ENCODE results near the gene OSBPL10.

The OSBPL10 gene

GRCh38 chr3:31763731-31764130 lies 217.3 kb downstream of the OSBPL10 start:
- no peak for DNase-seq

GRCh38 chr3:31762888-31763351 lies 218.1 kb downstream of the OSBPL10 start:
- DNase-seq, result no peak

DNA sequence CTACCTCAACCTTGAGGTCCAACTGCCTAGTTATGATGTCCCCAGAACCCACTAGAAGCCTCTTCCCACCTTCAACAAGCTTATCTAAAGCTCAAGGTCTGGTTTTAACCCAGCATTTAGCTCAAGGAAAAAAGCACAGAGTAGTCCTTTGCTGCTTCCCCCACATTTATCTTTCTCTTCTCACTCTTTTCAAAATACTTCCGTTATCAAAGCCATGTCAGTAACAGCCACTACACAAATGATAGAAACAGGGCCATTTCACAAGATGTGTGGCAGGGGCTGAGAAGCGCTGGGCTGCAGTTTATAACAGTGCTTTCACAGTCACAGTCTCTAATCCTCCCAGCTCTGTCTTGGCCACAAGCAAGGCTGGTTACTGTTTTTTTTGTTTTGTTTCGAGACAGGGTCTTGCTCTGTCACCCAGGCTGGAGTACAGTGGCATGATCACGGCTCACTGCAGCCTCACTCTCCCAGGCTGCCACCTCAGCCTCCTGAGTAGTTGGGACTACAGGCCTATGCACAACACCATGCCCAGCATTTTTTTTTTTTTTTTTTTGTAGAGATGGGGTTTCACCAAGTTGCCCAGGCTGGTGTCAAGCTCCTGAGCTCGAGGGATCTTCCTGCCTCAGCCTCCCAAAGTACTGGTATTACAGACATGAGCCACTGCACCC lies 218.8 kb downstream of the OSBPL10 start:
- no peak for DNase-seq

DNA sequence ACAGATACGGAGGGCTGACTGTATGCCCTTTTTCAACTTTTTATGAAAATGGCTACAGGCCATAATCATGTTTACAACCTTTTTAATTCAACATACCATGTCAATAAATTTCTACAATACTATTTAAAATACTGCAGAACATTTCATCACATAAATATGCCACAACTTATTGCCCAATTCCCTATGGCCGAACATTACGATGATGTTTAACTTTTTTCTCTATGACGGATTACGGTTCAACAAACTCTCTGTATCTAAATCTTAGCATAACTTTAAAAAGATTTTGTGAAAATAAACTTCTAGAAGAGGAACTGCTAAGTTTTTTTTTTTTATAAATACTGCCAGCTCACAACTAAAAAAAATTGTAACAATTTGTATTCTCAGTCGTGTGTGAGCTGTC lies 220.4 kb downstream of the OSBPL10 start:
- no peak for DNase-seq

DNA sequence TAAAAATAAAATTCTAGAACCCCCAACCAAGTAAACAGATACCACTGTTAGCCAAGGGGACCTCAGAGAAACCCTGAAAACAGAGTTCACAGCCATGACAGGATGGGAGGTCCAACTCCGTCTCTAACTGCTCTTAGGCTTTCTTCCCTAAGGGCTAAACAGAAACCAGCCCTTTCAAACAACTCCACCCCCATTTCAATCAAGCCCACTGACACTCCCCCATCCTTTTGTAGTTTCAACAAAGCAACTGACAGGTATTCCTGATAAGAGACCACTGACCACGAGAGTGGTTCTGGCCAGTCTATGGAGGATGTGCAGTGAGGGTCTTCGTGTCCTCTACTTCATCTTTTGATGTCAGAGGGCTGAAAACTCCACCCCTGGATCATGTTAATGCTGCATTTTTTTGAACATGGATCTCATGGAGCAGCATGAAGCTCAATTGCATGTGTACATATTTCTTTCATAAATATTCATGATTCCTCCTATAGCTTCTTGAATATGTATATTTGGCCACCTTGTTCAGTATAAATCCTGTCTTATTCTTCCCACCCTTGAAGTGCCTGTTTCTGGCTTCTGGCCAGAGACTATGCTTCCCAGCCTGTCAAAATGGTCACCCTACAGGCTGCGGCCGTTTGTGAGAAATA lies 222.6 kb downstream of the OSBPL10 start:
- DNase-seq, result no peak

- peak; percentile 17 for DNase-seq
These were observed 225.0 kb downstream of the OSBPL10 start for GRCh38 chr3:31755926-31756658.

DNA sequence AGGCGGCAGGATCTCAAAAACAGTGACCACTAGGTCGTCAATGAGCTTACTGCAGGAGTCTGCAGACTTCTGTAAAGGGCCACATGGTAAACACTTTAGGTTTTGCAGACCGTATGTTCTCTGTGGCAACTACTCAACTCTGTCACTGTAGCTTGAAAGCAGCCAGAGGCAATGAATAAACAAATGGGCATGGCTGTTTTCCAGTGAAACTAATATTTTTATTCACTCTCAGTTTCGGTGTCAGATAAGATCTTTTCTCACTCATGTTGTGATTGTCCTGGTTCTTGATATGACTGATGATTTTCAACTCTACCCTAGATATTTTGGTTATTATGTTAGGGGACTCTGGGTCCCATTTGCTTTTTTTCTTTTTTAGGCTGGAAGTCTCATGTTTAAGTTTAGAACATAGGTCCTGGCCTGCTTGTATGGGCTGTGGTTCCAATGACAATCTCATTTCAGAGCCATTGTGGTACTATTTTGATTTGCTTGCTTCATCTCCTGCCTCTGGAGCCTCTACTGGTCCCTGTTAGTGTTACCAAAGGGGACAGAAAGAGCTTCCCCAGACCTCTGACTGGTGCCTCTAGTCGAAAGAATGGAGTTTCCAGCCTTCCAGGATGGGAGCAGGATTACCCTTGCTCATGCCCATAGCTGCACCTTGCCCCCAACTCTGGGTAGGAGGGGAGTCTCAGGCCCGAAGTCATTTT lies 226.3 kb downstream of the OSBPL10 start:
- no peak for DNase-seq

GRCh38 chr3:31753050-31753425 lies 228.0 kb downstream of the OSBPL10 start:
- DNase-seq, result no peak

- DNase-seq, result no peak
These were observed 228.6 kb downstream of the OSBPL10 start for GRCh38 chr3:31752305-31753049.

GRCh38 chr3:31750341-31750740 lies 230.7 kb downstream of the OSBPL10 start:
- DNase-seq, result no peak

DNA sequence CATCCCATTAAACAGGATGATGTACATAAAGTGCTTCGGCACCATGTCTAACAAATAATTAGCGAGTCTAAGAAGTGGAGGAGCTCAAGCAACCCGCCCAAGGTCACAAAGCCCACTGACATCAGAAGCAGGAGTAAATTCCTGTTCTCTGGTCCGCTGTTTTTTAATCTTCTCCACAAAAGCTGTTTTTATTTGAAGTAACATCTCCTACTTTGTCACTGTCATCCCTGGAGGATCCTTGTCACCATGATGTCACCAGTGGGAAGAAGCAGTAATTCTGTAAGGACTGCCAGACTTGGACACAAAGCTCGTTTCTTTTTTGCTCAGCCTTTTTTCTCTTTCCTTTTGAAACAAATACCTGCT lies 232.1 kb downstream of the OSBPL10 start:
- DNase-seq, result no peak

- DNase-seq, result no peak
These were observed 232.7 kb downstream of the OSBPL10 start for GRCh38 chr3:31748281-31748932.

GRCh38 chr3:31747785-31748184 lies 233.3 kb downstream of the OSBPL10 start:
- DNase-seq, result no peak

DNA sequence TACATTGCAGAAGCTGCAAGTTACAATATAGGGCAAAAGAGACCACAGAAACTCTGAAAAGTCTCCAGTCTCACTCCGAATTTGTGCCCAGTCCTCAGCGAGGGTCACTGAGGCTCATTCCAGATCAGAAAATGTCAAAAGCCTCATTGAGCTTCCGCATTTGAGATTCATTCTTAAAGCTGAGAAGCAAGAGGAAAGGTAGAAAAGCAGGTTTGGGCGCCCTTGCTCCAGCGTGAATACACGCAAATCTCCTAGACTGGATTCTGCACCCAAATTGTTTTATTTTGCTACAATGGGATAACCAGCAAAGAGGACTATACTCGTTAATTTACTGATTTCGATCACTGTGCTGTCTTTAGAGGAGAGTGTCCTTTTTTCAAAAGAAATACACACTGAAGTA lies 236.1 kb downstream of the OSBPL10 start:
- no peak for DNase-seq

DNA sequence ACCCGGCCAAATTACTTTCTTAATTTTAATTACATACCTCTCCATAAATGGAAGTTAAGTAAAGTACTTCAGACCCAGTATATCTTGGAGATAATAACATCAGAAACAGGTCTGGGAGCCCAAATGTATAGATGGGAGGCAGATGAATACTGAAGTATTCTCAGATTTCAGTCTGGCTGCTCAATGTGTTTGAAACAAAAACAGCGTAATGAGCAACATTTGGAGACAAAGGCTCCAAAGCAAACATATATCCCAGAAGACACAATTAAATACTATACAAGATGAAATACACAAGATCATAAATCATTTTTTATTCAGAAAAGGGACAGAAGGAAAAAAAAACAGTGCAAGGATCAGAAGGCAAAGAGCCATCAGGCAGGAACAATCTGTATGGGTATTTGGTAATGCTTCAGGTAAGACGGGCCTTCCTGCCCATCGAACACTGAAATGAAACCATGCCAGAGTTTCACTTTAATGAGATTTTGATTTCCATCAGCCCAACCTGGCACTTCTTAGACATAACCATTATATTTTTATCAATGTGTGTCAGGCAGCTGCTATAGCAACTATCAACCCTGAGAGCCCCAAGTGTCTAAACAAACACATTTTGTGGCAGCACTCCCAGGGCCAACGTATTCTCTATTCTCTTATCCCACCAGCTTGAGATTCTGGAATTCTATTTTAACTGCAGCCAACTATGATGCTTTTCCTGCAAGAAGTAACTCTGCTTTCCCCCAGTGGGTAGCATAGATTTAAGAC lies 237.6 kb downstream of the OSBPL10 start:
- no peak for DNase-seq

DNA sequence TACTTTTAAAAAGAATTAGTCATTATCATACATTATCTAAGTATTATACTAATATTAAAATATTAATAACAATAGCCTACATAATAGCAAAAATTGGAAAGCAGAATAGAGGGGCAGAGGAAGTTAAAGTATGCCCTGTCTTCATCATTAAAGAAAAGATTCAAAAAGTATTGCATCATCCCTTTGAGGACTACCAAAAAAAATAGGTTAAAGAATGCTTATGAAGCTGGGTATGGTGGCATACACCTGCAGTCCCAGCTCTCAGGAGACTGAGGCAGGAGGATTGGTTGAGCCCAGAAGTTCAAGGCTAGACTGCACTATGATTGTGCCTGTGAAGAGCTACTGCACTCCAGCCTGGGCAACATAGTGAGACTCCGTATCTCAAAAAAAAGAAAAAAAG lies 240.7 kb downstream of the OSBPL10 start:
- no peak for DNase-seq

GRCh38 chr3:31738412-31738811 lies 242.7 kb downstream of the OSBPL10 start:
- DNase-seq, result no peak

- no peak for DNase-seq
These were observed 245.4 kb downstream of the OSBPL10 start for GRCh38 chr3:31735667-31736066.

DNA sequence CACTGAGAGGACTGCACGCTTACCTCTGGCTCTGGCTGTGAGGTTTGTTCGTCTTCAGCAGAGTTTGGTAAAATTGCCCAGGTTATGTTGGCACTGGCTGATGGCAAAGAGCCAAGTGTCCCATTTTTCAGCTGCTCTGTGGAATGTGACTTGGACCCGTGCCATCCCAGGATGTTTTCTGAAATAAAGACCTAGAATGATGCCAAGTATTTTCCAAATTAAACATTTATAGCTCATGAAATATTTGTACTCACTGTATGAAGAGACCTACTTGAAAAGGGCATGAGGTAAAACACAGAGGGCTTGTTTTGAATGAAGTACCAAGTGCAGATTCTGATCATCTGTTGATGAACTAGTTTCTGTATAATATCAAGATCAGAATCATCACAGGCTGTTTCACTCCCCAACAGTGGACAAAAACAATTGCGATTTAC lies 247.8 kb downstream of the OSBPL10 start:
- DNase-seq, result no peak

DNA sequence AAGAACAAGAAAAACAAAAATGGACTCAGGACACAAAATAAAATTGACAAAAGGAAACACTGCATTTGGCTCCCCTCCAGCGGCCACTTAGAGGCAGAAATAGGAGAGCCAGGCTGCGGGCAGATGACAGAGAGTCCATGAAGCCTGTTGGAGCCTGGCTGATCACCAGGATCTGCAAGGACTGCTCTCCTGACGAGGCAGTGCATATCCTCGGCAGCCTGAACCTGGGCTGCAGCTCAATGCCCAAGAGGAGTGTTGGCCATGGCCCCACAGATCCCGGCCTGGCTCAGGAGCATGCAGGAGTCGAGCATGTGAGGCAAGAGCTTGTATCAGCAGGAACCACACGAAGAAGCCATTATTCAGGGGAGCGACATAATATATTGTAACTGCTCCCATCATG lies 248.5 kb downstream of the OSBPL10 start:
- no peak for DNase-seq

- no peak for DNase-seq
These were observed 251.5 kb downstream of the OSBPL10 start for GRCh38 chr3:31729573-31729972.

Data from activated naive CD4-positive, alpha-beta T cell treated with Interleukin-2 at 50 U/mL for 16 hours (primary cell).